Measurements from ENCODE around the gene MYCL.

Gene MYCL

GRCh38 chr1:39901714-39902459 lies at the start of gene MYCL:
TSS of gene MYCL (minus strand) at chr1:39901917. CDS start at chr1:39901434, 483 bp downstream.
- peak; percentile 100 for DNase-seq

- no peak for DNase-seq
Observed at GRCh38 chr1:39949891-39950290, 48.2 kb upstream of the MYCL start.

- DNase-seq, result no peak
Observed at GRCh38 chr1:39947260-39947659, 45.5 kb upstream of the MYCL start.

GRCh38 chr1:39946216-39946615 lies 44.5 kb upstream of the MYCL start:
- DNase-seq, result no peak

- DNase-seq, result no peak
Observed at GRCh38 chr1:39944410-39945112, 42.8 kb upstream of the MYCL start.

- DNase-seq, result no peak
Observed at GRCh38 chr1:39943471-39944290, 42.0 kb upstream of the MYCL start.

GRCh38 chr1:39940980-39941871 lies 39.5 kb upstream of the MYCL start:
- no peak for DNase-seq

- no peak for DNase-seq
Observed at GRCh38 chr1:39940253-39940652, 38.5 kb upstream of the MYCL start.

GRCh38 chr1:39938856-39939255 lies 37.1 kb upstream of the MYCL start:
- no peak for DNase-seq

- no peak for DNase-seq
Observed at GRCh38 chr1:39936724-39937491, 35.2 kb upstream of the MYCL start.

- peak; percentile 100 for DNase-seq
Observed at GRCh38 chr1:39933956-39934941, 32.5 kb upstream of the MYCL start.

GRCh38 chr1:39928809-39929587 lies 27.3 kb upstream of the MYCL start:
- DNase-seq, result peak; percentile 98

GRCh38 chr1:39927538-39927937 lies 25.8 kb upstream of the MYCL start:
- peak; percentile 100 for DNase-seq

GRCh38 chr1:39926820-39927219 lies 25.1 kb upstream of the MYCL start:
- peak; percentile 100 for DNase-seq

GRCh38 chr1:39926343-39926793 lies 24.7 kb upstream of the MYCL start:
- peak; percentile 100 for DNase-seq

- DNase-seq, result peak; percentile 100
Observed at GRCh38 chr1:39925721-39926342, 24.1 kb upstream of the MYCL start.

- DNase-seq, result no peak
Observed at GRCh38 chr1:39922251-39922688, 20.6 kb upstream of the MYCL start.

- peak; percentile 100 for DNase-seq
Observed at GRCh38 chr1:39919545-39919944, 17.8 kb upstream of the MYCL start.

- no peak for DNase-seq
Observed at GRCh38 chr1:39917825-39918224, 16.1 kb upstream of the MYCL start.

Measured in NCI-H1694 (cell line).